HCT116 (cell line): ENCODE measurements around the gene OR9Q1. TPM values are rescaled to one million over a fixed set of nuclear protein-coding genes. Genes with fewer than 3 reads are reported as not detected.

Experiments used
- ATAC-seq: fragments of 200-7000 bp; cut with Tn5 transposase; 2 replicates; pipeline ENCODE4 v1.9.1; 2020; ENCODE audit warnings: mild to moderate bottlenecking, moderate library complexity
- BruUV-seq: library from RNA; stranded (reverse); fragments of 400-500 nt; replicated peaks from 2 replicates; lab custom pipeline; 2021; lab: Mats Ljungman, UMichigan
- CTCF ChIA-PET: fragments of 300-600 bp; sonication (Branson Sonifier 250); formaldehyde crosslinking; loops from one replicate; lab custom pipeline; 2021; ENCODE audit warnings: antibody characterized with exemption; lab: Charles Lee
- POLR2A ChIA-PET: fragments of 300-600, 350-600 bp; sonication (Branson Sonifier 250); formaldehyde crosslinking; loops from one replicate; lab custom pipeline; 2021; ENCODE audit warnings: antibody characterized with exemption; lab: Charles Lee
- RAD21 ChIA-PET, 2 experiments: fragments of 300-600 bp; sonication (Branson Sonifier 250); formaldehyde crosslinking; loops; one replicate each; lab custom pipeline; 2023; ENCODE audit warnings: low total read pairs in 2 of 2; ENCODE audit not compliant: uncharacterized antibody in 2 of 2, unreplicated experiment in 2 of 2, low non-redundant PET in 1 of 2; lab: Charles Lee
- DNase-seq: peaks from one replicate; pipeline ENCODE4 v3.0.0-alpha.2; 2010; ENCODE audit warnings: low read depth, low spot score
- H2AFZ ChIP-seq: fragments of 200-600 bp; shearing (Covaris generic), sonication (generic); 2 replicates; pipeline ENCODE4 v1.6.1; 2017; ENCODE audit warnings: low read depth, mixed run types, mixed read lengths, antibody characterized with exemption, low read length; ENCODE audit not compliant: poor library complexity, severe bottlenecking
- H3K27ac ChIP-seq: 2 replicates; pipeline ENCODE4 v1.5.1; 2012; ENCODE audit warnings: low read depth, low read length
- H3K27me3 ChIP-seq: fragments of 200-600 bp; sonication (generic); 2 replicates; pipeline ENCODE4 v1.6.1; 2016; ENCODE audit warnings: mixed run types, low read length, mixed read lengths; ENCODE audit not compliant: insufficient read depth
- H3K36me3 ChIP-seq, 2 experiments: fragments of 200-500 bp in 1 of 2; fragments of 200-600 bp in 1 of 2; sonication (Bioruptor generic) in 1 of 2; sonication (generic) in 1 of 2; 2 replicates each; pipeline versions ENCODE4 v1.5.1 to v1.6.1; 2014 to 2016; ENCODE audit warnings: low read length in 2 of 2, inconsistent platforms in 1 of 2, mixed read lengths in 1 of 2, mixed run types in 1 of 2; ENCODE audit not compliant: insufficient read depth in 2 of 2, control insufficient read depth in 1 of 2
- H3K4me1 ChIP-seq, 2 experiments: fragments of 200-600 bp in 1 of 2; sonication (generic) in 1 of 2; 2 replicates each; pipeline versions ENCODE4 v1.5.1 to v1.6.1; 2012 to 2017; ENCODE audit warnings: low read length in 2 of 2, inconsistent platforms in 1 of 2, mild to moderate bottlenecking in 1 of 2, mixed read lengths in 1 of 2, mixed run types in 1 of 2, moderate library complexity in 1 of 2; ENCODE audit not compliant: insufficient read depth in 2 of 2, control insufficient read depth in 1 of 2
- H3K4me2 ChIP-seq: fragments of 200-600 bp; sonication (generic); 2 replicates; pipeline ENCODE4 v1.6.1; 2017; ENCODE audit warnings: mixed run types, low read length, mixed read lengths
- H3K4me3 ChIP-seq, 2 experiments: fragments of 200-600 bp in 1 of 2; sonication (generic) in 1 of 2; replicated peaks in 1 of 2; 2 replicates each; pipeline ENCODE4 v1.5.1; 2011 to 2016; ENCODE audit warnings: low read length in 2 of 2, control low read depth in 1 of 2, low read depth in 1 of 2, mild to moderate bottlenecking in 1 of 2, mixed read lengths in 1 of 2, mixed run types in 1 of 2
- H3K79me2 ChIP-seq: fragments of 200-600 bp; sonication (generic); 2 replicates; pipeline ENCODE4 v1.6.1; 2017; ENCODE audit warnings: mild to moderate bottlenecking, mixed run types, low read length, moderate library complexity, mixed read lengths; ENCODE audit not compliant: insufficient read depth
- H3K9ac ChIP-seq: fragments of 200-600 bp; sonication (generic); 2 replicates; pipeline ENCODE4 v1.6.1; 2016; ENCODE audit warnings: low read length, mixed read lengths
- H3K9me2 ChIP-seq: fragments of 200-600 bp; sonication (generic), shearing (Covaris generic); 2 replicates; pipeline ENCODE4 v1.6.1; 2017; ENCODE audit warnings: mixed run types, mild to moderate bottlenecking, moderate library complexity; ENCODE audit not compliant: insufficient read depth
- H3K9me3 ChIP-seq, 2 experiments: fragments of 200-500 bp in 1 of 2; fragments of 200-600 bp in 1 of 2; sonication (Bioruptor generic) in 1 of 2; sonication (generic) in 1 of 2; 2 replicates each; pipeline ENCODE4 v1.6.1; 2014 to 2017; ENCODE audit warnings: low read length in 2 of 2, mixed read lengths in 2 of 2, inconsistent platforms in 1 of 2, low read depth in 1 of 2, mild to moderate bottlenecking in 1 of 2, mixed run types in 1 of 2, moderate library complexity in 1 of 2; ENCODE audit not compliant: control insufficient read depth in 1 of 2, insufficient read depth in 1 of 2
- H4K20me1 ChIP-seq: fragments of 200-600 bp; sonication (generic), shearing (Covaris generic); 2 replicates; pipeline ENCODE4 v1.6.1; 2017; ENCODE audit warnings: mixed run types, mild to moderate bottlenecking, moderate library complexity; ENCODE audit not compliant: insufficient read depth
- CEBPB ChIP-seq: IDR thresholded peaks from 2 replicates; pipeline ENCODE4 v1.6.1; 2012; ENCODE audit warnings: low read depth
- CTCF ChIP-seq, 3 experiments: fragments of 200-600 bp in 1 of 3; sonication (generic) in 1 of 3; IDR thresholded peaks in 2 of 3; conservative IDR thresholded peaks in 1 of 3; 2 replicates each; pipeline ENCODE4 v1.5.1; 2012 to 2017; ENCODE audit warnings: low read depth in 2 of 3, low read length in 2 of 3, antibody characterized with exemption in 1 of 3, borderline replicate concordance in 1 of 3, control low read depth in 1 of 3, mild to moderate bottlenecking in 1 of 3, mixed read lengths in 1 of 3, mixed run types in 1 of 3, moderate library complexity in 1 of 3; ENCODE audit not compliant: insufficient read depth in 1 of 3
- EGR1 ChIP-seq: IDR thresholded peaks from 2 replicates; pipeline ENCODE4 v1.6.1; 2012; ENCODE audit warnings: low read depth
- ELF1 ChIP-seq: IDR thresholded peaks from 2 replicates; pipeline ENCODE4 v1.6.1; 2012; ENCODE audit warnings: low read depth, borderline replicate concordance
- EZH2 ChIP-seq: fragments of 200-600 bp; sonication (generic); IDR thresholded peaks from 2 replicates; pipeline ENCODE4 v1.6.1; 2017; ENCODE audit warnings: antibody characterized with exemption, mixed run types
- FOSL1 ChIP-seq: IDR thresholded peaks from 2 replicates; pipeline ENCODE4 v1.6.1; 2012; ENCODE audit warnings: low read depth
- JUND ChIP-seq: IDR thresholded peaks from 2 replicates; pipeline ENCODE4 v1.6.1; 2012
- MAX ChIP-seq: IDR thresholded peaks from 2 replicates; pipeline ENCODE4 v1.6.1; 2012
- POLR2A ChIP-seq: IDR thresholded peaks from 2 replicates; pipeline ENCODE4 v1.7.0; 2011; ENCODE audit warnings: borderline replicate concordance; ENCODE audit not compliant: insufficient read depth, insufficient read length; ENCODE audit errors: extremely low read depth
- POLR2AphosphoS5 ChIP-seq: IDR thresholded peaks from 2 replicates; pipeline ENCODE4 v1.6.1; 2011; ENCODE audit warnings: mild to moderate bottlenecking, low read depth, low read length, moderate library complexity
- RAD21 ChIP-seq: IDR thresholded peaks from 2 replicates; pipeline ENCODE4 v1.6.1; 2012; ENCODE audit warnings: low read depth, mild to moderate bottlenecking
- REST ChIP-seq: IDR thresholded peaks from 2 replicates; pipeline ENCODE4 v1.6.1; 2012; ENCODE audit warnings: low read depth
- SP1 ChIP-seq: IDR thresholded peaks from 2 replicates; pipeline ENCODE4 v1.6.1; 2012; ENCODE audit warnings: low read depth
- SRF ChIP-seq: IDR thresholded peaks from 2 replicates; pipeline ENCODE4 v1.6.1; 2012; ENCODE audit warnings: low read depth
- TCF7L2 ChIP-seq: IDR thresholded peaks from 2 replicates; pipeline ENCODE4 v1.7.0; 2011; ENCODE audit warnings: borderline replicate concordance, inconsistent platforms; ENCODE audit not compliant: insufficient read depth, insufficient read length; ENCODE audit errors: extremely low read depth
- YY1 ChIP-seq: IDR thresholded peaks from 2 replicates; pipeline ENCODE4 v1.6.1; 2011; ENCODE audit warnings: low read length, low read depth, moderate library complexity, mild to moderate bottlenecking; ENCODE audit not compliant: insufficient replicate concordance; ENCODE audit errors: extremely low read depth
- ZBTB33 ChIP-seq: IDR thresholded peaks from 2 replicates; pipeline ENCODE4 v1.6.1; 2011; ENCODE audit warnings: mild to moderate bottlenecking, low read length, moderate library complexity; ENCODE audit not compliant: insufficient replicate concordance; ENCODE audit errors: extremely low read depth
- ZNF274 ChIP-seq: fragments of 200-500 bp; sonication (Bioruptor generic); IDR thresholded peaks from 2 replicates; pipeline ENCODE4 v1.6.1; 2014; ENCODE audit warnings: mild to moderate bottlenecking, low read depth, low read length, inconsistent platforms
- intact Hi-C: fragments of 100-400 bp; cut with micrococcal nuclease; formaldehyde crosslinking; loops from 2 replicates; pipeline ENCODE4 v1.10.0; 2022
- total RNA-seq: library from RNA; stranded (reverse); gene quantifications from one replicate; pipeline ENCODE4 v1.2.1, GENCODE V29; 2021; ENCODE audit not compliant: unreplicated experiment

OR9Q1 gene
- total RNA-seq, 1 experiment from 2014 or later: not detected

GRCh38 chr11:58030653-58031052, 7.0 kb downstream of the OR9Q1 start, which contains the start of gene OR6Q1:
Gene OR6Q1, plus strand, starts transcription at chr11:58030953. Its CDS starts 0 bp downstream, at chr11:58030953.
- 0 out of 2 replicates have a peak, but pooled peaks cover 5% of the 10 kb centered on the region for H3K27me3 ChIP-seq
- intact Hi-C loops: no loop called here
- no peaks in the 10 kb centered on the region for H3K9me3 ChIP-seq
- ChIA-PET POLR2A (no interaction called here), RAD21 (no interaction called here), CTCF (no interaction called here)
- H4K20me1 ChIP-seq: no peaks in the 10 kb centered on the region
- H3K9me2 ChIP-seq: no peaks in the 10 kb centered on the region
- no peak within 1 kb of the TSS for H3K4me2 ChIP-seq
- no peak within 1 kb of the TSS for H3K4me3 ChIP-seq
- H2AFZ ChIP-seq: no peak within 1 kb of the TSS
- no peaks in the 10 kb centered on the region for H3K36me3 ChIP-seq
- no peak within 1 kb of the TSS for H3K27ac ChIP-seq
- no peak for DNase-seq
- H3K9ac ChIP-seq: no peak within 1 kb of the TSS
- BruUV-seq: no TSS peak
- no peak for ATAC-seq
- H3K4me1 ChIP-seq: no peaks in the 10 kb centered on the region
- no peak for TF ChIP-seq POLR2A
- no peak for TF ChIP-seq MAX
- TF ChIP-seq REST: no peak
- no peak for TF ChIP-seq CTCF (IDR thresholded peaks at IDR 0.05 in 2 of 3, conservative IDR thresholded peaks at IDR 0.05 in 1 of 3; ENCODE audit: borderline replicate concordance in 1 of 3, insufficient read depth in 1 of 3, low read depth in 2 of 3, low read length in 2 of 3)
- no peak for TF ChIP-seq POLR2AphosphoS5
- TF ChIP-seq SP1: no peak
- no peak for TF ChIP-seq ELF1
- no peak for TF ChIP-seq YY1
- TF ChIP-seq ZBTB33: no peak
- no peak for TF ChIP-seq CEBPB
- no peak for TF ChIP-seq FOSL1
- no peak for TF ChIP-seq RAD21
- no peak for TF ChIP-seq SRF
- TF ChIP-seq ZNF274: no peak
- no peak for TF ChIP-seq EZH2
- no peak for TF ChIP-seq JUND
- no peak for TF ChIP-seq EGR1
- no peak for TF ChIP-seq TCF7L2
- no peaks in the 10 kb centered on the region for H3K79me2 ChIP-seq
